Measurements from ENCODE around the gene CTIF.

CTIF gene

GRCh38 chr18:48842259-48843061, 303.6 kb downstream of the CTIF start:
- no peak for DNase-seq

- no peak for DNase-seq
These were observed 304.3 kb downstream of the CTIF start for GRCh38 chr18:48843162-48843561.

- no peak for DNase-seq
These were observed 304.8 kb downstream of the CTIF start for GRCh38 chr18:48843596-48843995.

- no peak for DNase-seq
These were observed 305.4 kb downstream of the CTIF start for GRCh38 chr18:48844271-48844670.

- DNase-seq, result no peak
These were observed 306.3 kb downstream of the CTIF start for GRCh38 chr18:48845174-48845573.

GRCh38 chr18:48846423-48846932, 307.6 kb downstream of the CTIF start:
- DNase-seq, result no peak

- DNase-seq, result no peak
These were observed 309.1 kb downstream of the CTIF start for GRCh38 chr18:48847807-48848486.

- no peak for DNase-seq
These were observed 309.9 kb downstream of the CTIF start for GRCh38 chr18:48848641-48849143.

GRCh38 chr18:48850822-48851598, 312.2 kb downstream of the CTIF start:
- no peak for DNase-seq

GRCh38 chr18:48851599-48851960, 312.7 kb downstream of the CTIF start:
- no peak for DNase-seq

- DNase-seq, result no peak
These were observed 313.5 kb downstream of the CTIF start for GRCh38 chr18:48852292-48852691.

- no peak for DNase-seq
These were observed 314.0 kb downstream of the CTIF start for GRCh38 chr18:48852794-48853193.

GRCh38 chr18:48853588-48853987, 314.8 kb downstream of the CTIF start:
- DNase-seq, result no peak

- no peak for DNase-seq
These were observed 315.9 kb downstream of the CTIF start for GRCh38 chr18:48854780-48855179.

GRCh38 chr18:48855422-48856377, 316.9 kb downstream of the CTIF start:
- no peak for DNase-seq

- DNase-seq, result no peak
These were observed 318.3 kb downstream of the CTIF start for GRCh38 chr18:48857023-48857694.

- no peak for DNase-seq
These were observed 319.8 kb downstream of the CTIF start for GRCh38 chr18:48858676-48859075.

- peak in 1 of 2 experiments; percentile 63 for DNase-seq
These were observed 320.8 kb downstream of the CTIF start for GRCh38 chr18:48859311-48860268.

GRCh38 chr18:48860269-48861180, 321.7 kb downstream of the CTIF start:
- DNase-seq, result peak in 1 of 2 experiments; percentile 41

All from NCI-H446 (cell line).